Smooth muscle cell (in vitro differentiated cells): ENCODE measurements around the gene LRRC52. TPM values are rescaled to one million over a fixed set of nuclear protein-coding genes. Genes with fewer than 3 reads are reported as not detected.

ENCODE experiments used
- DNase-seq: peaks from one replicate; lab custom pipeline; 2025; ENCODE audit not compliant: unreplicated experiment; lab: John Stamatoyannopoulos, UW
- H2AFZ ChIP-seq: fragments of 200-600 bp; sonication (generic); 2 replicates; pipeline ENCODE4 v1.6.0; 2016; ENCODE audit warnings: antibody characterized with exemption, low read depth, mild to moderate bottlenecking
- H3F3A ChIP-seq: fragments of 200-600 bp; sonication (generic); 2 replicates; pipeline ENCODE4 v1.6.0; 2017; ENCODE audit warnings: antibody characterized with exemption, low read depth
- H3K27ac ChIP-seq: fragments of 200-600 bp; sonication (generic); 2 replicates; pipeline ENCODE4 v1.5.1; 2016; ENCODE audit warnings: low read depth, mild to moderate bottlenecking
- H3K27me3 ChIP-seq: fragments of 200-600 bp; sonication (generic); 2 replicates; pipeline ENCODE4 v1.6.1; 2016; ENCODE audit warnings: low read depth, mild to moderate bottlenecking
- H3K36me3 ChIP-seq: fragments of 200-600 bp; sonication (generic); 2 replicates; pipeline ENCODE4 v1.5.1; 2016; ENCODE audit warnings: low read depth
- H3K4me1 ChIP-seq: fragments of 200-600 bp; sonication (generic); 2 replicates; pipeline ENCODE4 v1.5.1; 2016; ENCODE audit warnings: low read depth
- H3K4me2 ChIP-seq: fragments of 200-600 bp; sonication (generic); 2 replicates; pipeline ENCODE4 v1.6.0; 2016; ENCODE audit warnings: mild to moderate bottlenecking
- H3K4me3 ChIP-seq: fragments of 200-600 bp; sonication (generic); 2 replicates; pipeline ENCODE4 v1.5.1; 2016; ENCODE audit warnings: mild to moderate bottlenecking
- H3K79me2 ChIP-seq: fragments of 200-600 bp; sonication (generic); 2 replicates; pipeline ENCODE4 v1.6.0; 2016; ENCODE audit warnings: low read depth, mild to moderate bottlenecking
- H3K9ac ChIP-seq: fragments of 200-600 bp; sonication (generic); 2 replicates; pipeline ENCODE4 v1.6.0; 2016; ENCODE audit warnings: low read depth
- H3K9me3 ChIP-seq: fragments of 200-600 bp; sonication (generic); replicated peaks from 2 replicates; pipeline ENCODE4 v1.5.1; 2016; ENCODE audit warnings: low read depth
- H4K20me1 ChIP-seq: fragments of 200-600 bp; sonication (generic); 2 replicates; pipeline ENCODE4 v1.6.0; 2016; ENCODE audit warnings: low read depth
- WGBS: methylation state at CpG from one replicate; pipeline ENCODE4 v1.1.7; 2016; ENCODE audit warnings: low lambda C conversion rate; 5-methylcytosine and 5-hydroxymethylcytosine counted together
- polyA plus RNA-seq: library from polyadenylated mRNA; unstranded; fragments of >200 nt; fragmentation: Nextera tagmentation; extraction: Ambion mirVana; gene quantifications from 2 replicates; pipeline ENCODE4 v1.2.1, GENCODE V29; 2016
- total RNA-seq: library from RNA; depleted of rRNA; stranded (reverse); fragments of >200 nt; gene quantifications from 2 replicates; pipeline ENCODE4 v1.2.3, GENCODE V29; 2014
- TF ChIP-seq, protein P1 (sequence below): fragments of 200-600 bp; sonication (generic); IDR thresholded peaks from 2 replicates; pipeline ENCODE4 v1.5.1; 2017; ENCODE audit warnings: borderline replicate concordance, mild to moderate bottlenecking, antibody characterized with exemption; ENCODE audit not compliant: insufficient read depth, poor library complexity, severe bottlenecking

The LRRC52 gene
- total and polyA plus RNA-seq, 2 experiments from 2014 or later = not detected

DNA sequence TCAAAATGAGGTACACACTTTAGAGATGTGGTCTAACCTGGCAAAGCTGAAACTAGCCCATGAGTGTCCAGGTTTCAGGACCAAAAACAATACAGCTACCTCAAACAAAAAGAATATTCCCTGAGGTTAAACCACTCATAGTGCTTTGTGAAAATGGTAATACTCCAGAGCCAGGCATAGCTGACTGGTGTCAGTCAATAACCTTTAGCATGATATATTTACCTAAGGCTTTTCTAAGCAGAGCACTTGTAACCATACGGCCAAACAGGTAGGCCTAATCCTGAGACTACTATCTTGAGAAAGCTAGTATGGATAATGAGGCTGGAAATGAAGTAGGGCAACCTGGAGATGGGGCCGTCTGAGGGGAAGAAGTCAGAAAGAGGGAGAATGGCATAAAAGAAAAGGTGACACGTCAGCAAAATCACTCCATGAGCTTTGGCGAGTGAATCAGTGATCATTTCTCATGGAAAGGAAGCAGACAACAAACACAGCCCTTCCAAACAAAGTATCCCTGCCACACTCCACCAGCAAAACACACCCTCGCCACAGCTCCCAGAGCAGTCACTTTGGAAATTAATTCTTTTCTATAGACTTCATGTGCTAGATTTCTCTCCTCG lies 1.7 kb upstream of the LRRC52 start:
- H2AFZ ChIP-seq = no peak overlapping the region
- H4K20me1 ChIP-seq = no peaks in the 10 kb centered on the region
- DNase-seq = no peak
- H3K79me2 ChIP-seq = no peaks in the 10 kb centered on the region
- H3K27ac ChIP-seq = no peak overlapping the region
- H3K4me2 ChIP-seq = no peak overlapping the region
- no peaks in the 10 kb centered on the region for H3K36me3 ChIP-seq
- TF ChIP-seq, protein P1, sequence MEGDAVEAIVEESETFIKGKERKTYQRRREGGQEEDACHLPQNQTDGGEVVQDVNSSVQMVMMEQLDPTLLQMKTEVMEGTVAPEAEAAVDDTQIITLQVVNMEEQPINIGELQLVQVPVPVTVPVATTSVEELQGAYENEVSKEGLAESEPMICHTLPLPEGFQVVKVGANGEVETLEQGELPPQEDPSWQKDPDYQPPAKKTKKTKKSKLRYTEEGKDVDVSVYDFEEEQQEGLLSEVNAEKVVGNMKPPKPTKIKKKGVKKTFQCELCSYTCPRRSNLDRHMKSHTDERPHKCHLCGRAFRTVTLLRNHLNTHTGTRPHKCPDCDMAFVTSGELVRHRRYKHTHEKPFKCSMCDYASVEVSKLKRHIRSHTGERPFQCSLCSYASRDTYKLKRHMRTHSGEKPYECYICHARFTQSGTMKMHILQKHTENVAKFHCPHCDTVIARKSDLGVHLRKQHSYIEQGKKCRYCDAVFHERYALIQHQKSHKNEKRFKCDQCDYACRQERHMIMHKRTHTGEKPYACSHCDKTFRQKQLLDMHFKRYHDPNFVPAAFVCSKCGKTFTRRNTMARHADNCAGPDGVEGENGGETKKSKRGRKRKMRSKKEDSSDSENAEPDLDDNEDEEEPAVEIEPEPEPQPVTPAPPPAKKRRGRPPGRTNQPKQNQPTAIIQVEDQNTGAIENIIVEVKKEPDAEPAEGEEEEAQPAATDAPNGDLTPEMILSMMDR = no peak
- 90% methylated on average over 6 of the region's 6 CpGs for WGBS
- H3K4me3 ChIP-seq = no peak overlapping the region
- peaks cover 22% of the 10 kb centered on the region for H3K27me3 ChIP-seq
- peaks cover 3% of the 10 kb centered on the region for H3K4me1 ChIP-seq
- H3F3A ChIP-seq = no peaks in the 10 kb centered on the region
- H3K9me3 ChIP-seq = no peaks in the 10 kb centered on the region
- no peak overlapping the region for H3K9ac ChIP-seq

DNA sequence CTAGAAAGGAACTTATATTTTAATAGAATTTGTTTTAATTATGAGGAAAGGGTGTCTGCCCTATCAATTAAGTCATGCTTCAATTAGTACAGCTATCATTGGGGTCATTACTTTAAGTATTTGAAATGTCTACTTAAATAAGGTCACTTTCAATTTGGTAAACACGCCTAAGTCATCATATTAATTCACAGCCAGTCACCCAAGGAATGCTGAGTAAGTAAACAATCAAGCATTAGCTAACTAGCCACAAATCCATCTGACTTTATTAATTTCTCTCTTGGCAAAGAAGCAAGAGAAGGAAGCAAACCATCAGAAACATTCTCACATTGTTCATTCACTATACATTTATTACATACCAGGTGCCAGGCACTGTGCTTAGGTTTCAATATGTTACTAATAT lies 1.2 kb upstream of the LRRC52 start:
- H3K79me2 ChIP-seq = no peaks in the 10 kb centered on the region
- TF ChIP-seq, protein P1 = no peak
- peaks cover 19% of the 10 kb centered on the region for H3K27me3 ChIP-seq

DNA sequence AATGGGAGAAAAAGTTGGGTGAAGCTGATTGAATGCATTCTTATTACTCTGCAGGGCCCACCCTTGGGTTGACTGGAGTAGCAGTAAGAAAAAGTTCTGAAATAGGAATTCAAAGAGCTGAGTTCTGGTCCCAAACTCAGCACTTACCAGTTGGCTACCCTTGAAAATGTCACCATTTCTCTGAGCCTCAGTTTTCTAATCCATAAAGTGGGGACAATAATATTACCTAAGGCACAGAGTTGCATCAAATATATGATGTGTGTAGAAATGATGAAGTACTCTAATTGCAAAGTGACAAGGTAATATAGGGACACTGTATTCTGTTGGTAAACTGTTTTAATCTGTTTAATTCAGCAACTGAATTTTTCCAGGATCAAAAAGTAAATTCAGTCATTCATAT lies 1.2 kb downstream of the LRRC52 start:
- Histone ChIP-seq H3K36me3 (no peaks in the 10 kb centered on the region), H3K79me2 (no peaks in the 10 kb centered on the region), H3F3A (no peaks in the 10 kb centered on the region), H3K4me2 (no peak overlapping the region), H3K9ac (no peak overlapping the region), H3K27ac (no peak overlapping the region), H3K4me3 (no peak overlapping the region), H2AFZ (no peak overlapping the region), H3K27me3 (peaks cover 22% of the 10 kb centered on the region), H3K9me3 (no peaks in the 10 kb centered on the region), H3K4me1 (peaks cover 3% of the 10 kb centered on the region), H4K20me1 (no peaks in the 10 kb centered on the region)
- no peak for DNase-seq
- TF ChIP-seq, protein P1 = no peak

More for the DNA sequence above, 1.2 kb upstream of the LRRC52 start:
- Histone ChIP-seq H3K9me3 (no peaks in the 10 kb centered on the region), H2AFZ (no peak overlapping the region), H3K4me3 (no peak overlapping the region), H3F3A (no peaks in the 10 kb centered on the region), H3K4me1 (peaks cover 3% of the 10 kb centered on the region), H3K9ac (no peak overlapping the region), H4K20me1 (no peaks in the 10 kb centered on the region), H3K27ac (no peak overlapping the region), H3K4me2 (peak overlapping the region; percentile 36), H3K36me3 (no peaks in the 10 kb centered on the region)
- no peak for DNase-seq
- 37% methylated on average over 1 of the region's 1 CpG for WGBS

DNA sequence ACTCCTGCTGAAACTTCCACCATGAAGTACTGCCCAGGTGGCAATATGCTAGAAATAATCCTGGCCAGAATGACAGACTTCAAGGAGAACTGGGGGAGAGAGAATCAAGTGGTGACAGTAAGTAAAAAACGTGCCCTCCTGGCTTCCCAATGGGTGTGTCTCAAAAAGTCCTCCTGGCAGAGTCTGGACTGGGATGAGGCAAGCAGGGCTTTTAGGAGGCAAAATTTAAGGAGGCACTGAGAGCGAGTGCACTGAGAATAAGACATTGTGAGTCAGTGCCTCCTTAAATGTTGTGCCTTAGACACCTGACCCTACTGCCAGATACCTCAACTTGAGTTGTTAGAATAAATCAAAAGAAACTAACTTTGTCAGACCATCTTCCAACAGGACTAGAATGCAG lies 2.2 kb downstream of the LRRC52 start:
- no peaks in the 10 kb centered on the region for H3K79me2 ChIP-seq
- H3K4me3 ChIP-seq = no peak overlapping the region
- WGBS = 50% methylated on average over 2 of the region's 2 CpGs
- H3F3A ChIP-seq = no peaks in the 10 kb centered on the region
- no peak overlapping the region for H2AFZ ChIP-seq
- H3K9ac ChIP-seq = no peak overlapping the region
- DNase-seq = no peak
- H3K36me3 ChIP-seq = no peaks in the 10 kb centered on the region
- no peak overlapping the region for H3K27ac ChIP-seq
- TF ChIP-seq, protein P1 = no peak
- H3K9me3 ChIP-seq = no peaks in the 10 kb centered on the region
- peaks cover 3% of the 10 kb centered on the region for H3K4me1 ChIP-seq
- H4K20me1 ChIP-seq = no peaks in the 10 kb centered on the region
- H3K27me3 ChIP-seq = peaks cover 22% of the 10 kb centered on the region
- H3K4me2 ChIP-seq = no peak overlapping the region
